Heart left ventricle (tissue), 16 donors: ENCODE measurements around the gene KRTAP4-11. TPM values are rescaled to one million over a fixed set of nuclear protein-coding genes. Genes with fewer than 3 reads are reported as not detected.
"Not testable (repeated sequence)": the region's sequence is repeated elsewhere in the genome, so short reads cannot be mapped to it uniquely, and the experiment has no call there.

Source experiments
- ATAC-seq, 4 donors: fragments of 200-7000 bp; cut with Tn5 transposase; one replicate each; pipeline ENCODE4 v1.9.1; 2020 to 2022; ENCODE audit warnings: moderate library complexity in 4 of 4, mild to moderate bottlenecking in 3 of 4, moderate number of reproducible peaks in 1 of 4
- DNase-seq, 5 donors: peaks; one replicate each; pipeline ENCODE4 v3.0.0-alpha.2; 2020
- H3K27ac ChIP-seq, 12 donors: fragments of 200-600 bp; sonication (generic) in 4 of 12; one replicate each; pipeline versions ENCODE4 v1.5.0 to v1.8.0; 2016 to 2022; ENCODE audit warnings: mild to moderate bottlenecking in 2 of 12
- H3K27me3 ChIP-seq, 9 donors: fragments of 200-600 bp; sonication (generic) in 2 of 9; one replicate each; pipeline versions ENCODE4 v1.5.1 to v1.8.0; 2016 to 2022; ENCODE audit warnings: mild to moderate bottlenecking in 3 of 9
- H3K36me3 ChIP-seq, 9 donors: fragments of 200-600 bp; sonication (generic) in 2 of 9; one replicate each; pipeline versions ENCODE4 v1.5.0 to v1.8.0; 2018 to 2022; ENCODE audit warnings: mild to moderate bottlenecking in 2 of 9
- H3K4me1 ChIP-seq, 12 donors: fragments of 200-600 bp; sonication (generic) in 4 of 12; one replicate each; pipeline versions ENCODE4 v1.5.0 to v1.8.0; 2016 to 2022; ENCODE audit warnings: mild to moderate bottlenecking in 3 of 12
- H3K4me3 ChIP-seq, 12 donors: fragments of 200-600 bp; sonication (generic) in 4 of 12; one replicate each; pipeline versions ENCODE4 v1.5.0 to v1.8.0; 2017 to 2022; ENCODE audit warnings: mild to moderate bottlenecking in 9 of 12, moderate library complexity in 4 of 12
- H3K9me3 ChIP-seq, 12 donors: fragments of 200-600 bp; sonication (generic) in 4 of 12; one replicate each; pipeline versions ENCODE4 v1.5.0 to v1.8.0; 2016 to 2022; ENCODE audit warnings: mild to moderate bottlenecking in 1 of 12
- POLR2A ChIP-seq, 2 donors: fragments of 450-650 bp; IDR thresholded peaks; one replicate each; pipeline ENCODE4 v1.6.1; 2017; ENCODE audit warnings: antibody characterized with exemption in 2 of 2, mild to moderate bottlenecking in 2 of 2, moderate library complexity in 2 of 2
- whole genome bisulfite sequencing, 4 donors: extraction: QIAGEN DNeasy Blood & Tissue Kit in 2 of 4; methylation state at CpG; one replicate each; pipeline versions ENCODE4 v1.1.5 to v1.1.7; 2013 to 2018; 5-methylcytosine and 5-hydroxymethylcytosine counted together
- intact Hi-C, 10 donors: fragments of 100-400 bp; cut with DNase I; formaldehyde crosslinking; loops; one replicate each; pipeline versions ENCODE4 v1.11.1 to v1.14.2; 2022
- polyA plus RNA-seq, 2 donors: library from polyadenylated mRNA; stranded (reverse); fragments of 200-250 nt; gene quantifications; one replicate each; pipeline ENCODE4 v1.2.3, GENCODE V29; 2013
- total RNA-seq, 9 donors: library from RNA; depleted of rRNA in 2 of 9; stranded (reverse); fragments of >200 nt in 2 of 9; fragmentation: NEBNext Ultra II Directional in 3 of 9; extraction: Animal tissue kit (Norgen Biotek cat#: 25700) in 3 of 9; gene quantifications; one replicate each; pipeline versions ENCODE4 v1.1.0 to v1.2.4, GENCODE V29; 2016 to 2023
- TF ChIP-seq, protein P1 (sequence below), 12 donors: fragments of 200-600 bp; sonication (generic) in 4 of 12; IDR thresholded peaks; one replicate each; pipeline versions ENCODE4 v1.5.0 to v1.8.0; 2018 to 2022; ENCODE audit warnings: antibody characterized with exemption in 12 of 12, mild to moderate bottlenecking in 5 of 12
- donor health status: ischemic (EF 13 %, LVEDD 7.1; RV severe dilation, severe dysfunction).
- donor health status: healthy with polysubstance abuse.
- donor health status: DM: no; HTN: yes; CAD: no.
- donor health status: DM: no; HTN: no; CAD: no.
- donor health status: ischemic (EF 25% LVEDD 6.9; RV normal size, moderate dysfunction).
- donor health status: ischemic (EF 25% LVEDD 5.7; RV mildly dilated, moderate dysfunction).
- donor health status: healthy.
- donor health status: DM: yes; HTN: yes; CAD: no.
- donor health status: ischemic (EF 35%, LVEDD 5.7; RV mildly dilated, moderate dysfunction).
- donor health status: nonischemic (EF 11% LVEDD 7.7; RV severe dilation, severe dysfunction).
- donor health status: DM: yes; HTN: yes; CAD: no.
- donor health status: PGD.
- donor health status: ischemic (EF 29% LVEDD 5.4; RV normal size, mild dysfunction).
- donor health status: nonischemic (EF 23%, LVEDD 6.1; RV moderate dilation, normal function).

KRTAP4-11 gene
- total and polyA plus RNA-seq, 11 donors = not detected

DNA sequence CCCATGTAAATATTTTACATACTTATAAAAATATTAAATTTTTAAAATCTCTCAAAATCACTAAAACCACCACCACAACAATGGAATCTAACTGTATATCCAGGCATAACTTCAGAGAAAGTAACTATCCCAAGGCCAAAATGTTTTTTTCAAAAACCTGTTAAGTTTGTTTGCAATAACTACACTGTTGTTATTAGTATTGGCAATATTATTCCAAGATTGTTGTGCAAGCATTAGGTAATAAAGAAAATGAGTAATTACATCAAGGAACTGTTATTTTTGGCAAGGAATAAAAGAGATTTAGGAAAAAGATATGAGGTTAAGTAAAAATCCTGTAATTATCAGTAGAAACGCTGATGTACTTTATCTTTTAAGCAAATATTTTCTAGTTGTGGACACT is 9.2 kb upstream of the KRTAP4-11 start:
- no peak for ATAC-seq
- no peak for DNase-seq
- intact Hi-C loops = no loop called here
- Histone ChIP-seq H3K36me3 (no peaks in the 10 kb centered on the region), H3K27ac (no peak overlapping the region), H3K4me1 (no peaks in the 10 kb centered on the region), H3K9me3 (peaks cover 0 to 7% (median 0%) of the 10 kb centered on the region in 12 donors), H3K27me3 (peaks cover 0 to 5% (median 0%) of the 10 kb centered on the region in 9 donors), H3K4me3 (no peak overlapping the region)
- WGBS, 4 donors = 56 to 67% (median 64%) methylated on average over 1 of the region's 1 CpG
- TF ChIP-seq, protein P1, sequence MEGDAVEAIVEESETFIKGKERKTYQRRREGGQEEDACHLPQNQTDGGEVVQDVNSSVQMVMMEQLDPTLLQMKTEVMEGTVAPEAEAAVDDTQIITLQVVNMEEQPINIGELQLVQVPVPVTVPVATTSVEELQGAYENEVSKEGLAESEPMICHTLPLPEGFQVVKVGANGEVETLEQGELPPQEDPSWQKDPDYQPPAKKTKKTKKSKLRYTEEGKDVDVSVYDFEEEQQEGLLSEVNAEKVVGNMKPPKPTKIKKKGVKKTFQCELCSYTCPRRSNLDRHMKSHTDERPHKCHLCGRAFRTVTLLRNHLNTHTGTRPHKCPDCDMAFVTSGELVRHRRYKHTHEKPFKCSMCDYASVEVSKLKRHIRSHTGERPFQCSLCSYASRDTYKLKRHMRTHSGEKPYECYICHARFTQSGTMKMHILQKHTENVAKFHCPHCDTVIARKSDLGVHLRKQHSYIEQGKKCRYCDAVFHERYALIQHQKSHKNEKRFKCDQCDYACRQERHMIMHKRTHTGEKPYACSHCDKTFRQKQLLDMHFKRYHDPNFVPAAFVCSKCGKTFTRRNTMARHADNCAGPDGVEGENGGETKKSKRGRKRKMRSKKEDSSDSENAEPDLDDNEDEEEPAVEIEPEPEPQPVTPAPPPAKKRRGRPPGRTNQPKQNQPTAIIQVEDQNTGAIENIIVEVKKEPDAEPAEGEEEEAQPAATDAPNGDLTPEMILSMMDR (IDR thresholded peaks at IDR 0.05) = no peak
- TF ChIP-seq POLR2A (IDR thresholded peaks at IDR 0.05) = no peak

DNA sequence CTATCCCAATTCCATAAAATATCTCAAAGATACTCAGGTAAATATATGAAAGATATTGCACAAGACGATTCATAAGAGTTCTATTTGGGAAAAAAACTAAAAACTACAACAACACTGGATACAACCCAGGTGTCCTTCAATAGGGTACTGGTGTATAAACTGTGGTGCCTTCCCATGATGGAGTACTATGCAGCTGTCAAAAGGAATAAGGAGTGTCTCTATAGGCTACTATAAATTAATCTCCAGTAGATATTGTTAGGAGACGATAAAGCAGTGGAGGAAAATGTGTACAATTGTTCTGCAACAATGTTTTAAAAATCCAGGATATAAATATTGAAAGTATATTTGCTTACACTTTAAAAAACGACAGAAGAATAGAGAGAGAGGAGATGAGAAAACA is 8.2 kb upstream of the KRTAP4-11 start:
- H3K27me3 ChIP-seq = peaks cover 0 to 5% (median 0%) of the 10 kb centered on the region in 9 donors
- no peak overlapping the region for H3K27ac ChIP-seq
- no peaks in the 10 kb centered on the region for H3K4me1 ChIP-seq
- intact Hi-C loops = no loop called here
- H3K9me3 ChIP-seq = peaks cover 0 to 7% (median 0%) of the 10 kb centered on the region in 12 donors
- no peak for TF ChIP-seq POLR2A (IDR thresholded peaks at IDR 0.05)
- TF ChIP-seq, protein P1 (IDR thresholded peaks at IDR 0.05) = no peak
- no peaks in the 10 kb centered on the region for H3K36me3 ChIP-seq
- ATAC-seq = no peak
- DNase-seq = no peak
- no peak overlapping the region for H3K4me3 ChIP-seq
- 83 to 88% (median 85%) methylated on average over 3 of the region's 3 CpGs for WGBS, 4 donors

DNA sequence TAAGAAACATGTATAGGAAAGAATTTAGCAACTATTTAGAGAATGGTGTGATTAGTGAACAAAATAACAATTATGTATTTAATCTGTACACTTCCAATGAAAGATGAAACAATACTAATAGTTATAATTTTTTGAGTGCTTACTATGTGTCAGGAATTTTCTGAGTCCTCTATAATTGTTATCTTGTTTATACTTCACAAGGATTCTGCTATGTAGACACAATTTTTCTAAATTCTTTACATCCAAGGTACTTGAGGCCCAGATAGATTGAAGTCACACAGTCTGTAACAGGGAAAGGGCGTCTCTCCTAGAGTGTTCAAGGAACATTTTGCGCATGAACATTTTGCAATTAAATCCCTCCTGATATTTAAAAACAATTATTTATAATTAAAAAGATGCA is 6.9 kb upstream of the KRTAP4-11 start:
- Histone ChIP-seq H3K4me1 (no peaks in the 10 kb centered on the region), H3K27ac (no peak overlapping the region), H3K9me3 (peaks cover 0 to 7% (median 0%) of the 10 kb centered on the region in 12 donors), H3K27me3 (peaks cover 0 to 5% (median 0%) of the 10 kb centered on the region in 9 donors), H3K4me3 (no peak overlapping the region), H3K36me3 (no peaks in the 10 kb centered on the region)
- ATAC-seq = no peak
- TF ChIP-seq, protein P1 (IDR thresholded peaks at IDR 0.05) = no peak
- no peak for TF ChIP-seq POLR2A (IDR thresholded peaks at IDR 0.05)
- WGBS, 4 donors = 92 to 97% (median 93%) methylated on average over 2 of the region's 2 CpGs
- intact Hi-C loops = no loop called here
- no peak for DNase-seq

DNA sequence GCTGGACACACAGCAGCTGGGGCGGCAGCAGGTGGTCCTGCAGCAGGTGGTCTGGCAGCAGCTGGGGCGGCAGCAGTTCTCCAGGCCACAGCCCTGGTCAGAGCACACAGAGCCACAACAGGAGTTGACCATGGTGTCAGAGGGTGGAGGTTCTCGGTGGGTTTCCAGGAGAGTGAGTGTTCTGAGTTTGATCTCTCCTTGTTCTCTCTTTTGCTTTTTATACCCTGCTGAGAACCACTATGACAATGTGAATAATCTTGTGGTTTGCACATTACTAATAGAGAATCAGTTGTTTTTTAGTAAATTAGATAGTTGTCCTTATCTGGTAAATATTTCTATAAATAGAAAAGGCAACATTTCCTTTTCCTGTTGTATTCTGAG is 5.8 kb upstream of the KRTAP4-11 start, which contains the start of gene KRTAP4-12:
Gene KRTAP4-12 (minus strand): TSS at position 192 of the 381 bp plus-strand sequence. CDS start 60 bp downstream, at position 132.
- WGBS, 4 donors = 28 to 72% (median 59%) methylated on average over 3 of the region's 3 CpGs
- H3K9me3 ChIP-seq, H3K4me1 ChIP-seq, intact Hi-C loops, H3K36me3 ChIP-seq, H3K27ac ChIP-seq, ATAC-seq, DNase-seq, H3K4me3 ChIP-seq, H3K27me3 ChIP-seq: not testable (repeated sequence)

DNA sequence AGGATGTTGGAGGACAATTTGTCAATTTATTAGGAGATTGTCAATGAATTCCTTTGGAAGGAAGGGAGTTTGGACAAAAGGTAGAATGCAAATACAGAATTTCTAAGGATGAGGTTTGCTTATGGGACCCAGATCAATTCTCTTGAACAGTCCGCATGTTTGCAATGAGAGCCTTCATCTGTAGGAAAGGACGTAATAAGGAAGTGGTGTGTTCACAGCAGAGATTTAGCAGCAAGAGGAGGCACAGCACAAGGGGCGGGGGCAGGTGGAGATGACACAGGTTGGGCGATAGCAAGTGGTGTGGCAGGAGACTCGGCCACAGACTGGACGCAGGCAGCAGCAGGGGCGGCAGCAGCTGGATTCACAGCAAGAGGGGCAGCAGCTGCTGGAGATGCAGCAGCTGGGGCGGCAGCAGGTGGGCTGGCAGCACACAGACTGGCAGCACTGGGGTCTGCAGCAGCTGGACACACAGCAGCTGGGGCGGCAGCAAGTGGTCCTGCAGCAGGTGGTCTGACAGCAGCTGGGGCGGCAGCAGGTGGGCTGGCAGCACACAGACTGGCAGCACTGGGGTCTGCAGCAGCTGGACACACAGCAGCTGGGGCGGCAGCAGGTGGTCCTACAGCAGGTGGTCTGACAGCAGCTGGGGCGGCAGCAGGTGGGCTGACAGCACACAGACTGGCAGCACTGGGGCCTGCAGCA is 5.3 kb upstream of the KRTAP4-11 start:
- H3K27ac ChIP-seq, H3K9me3 ChIP-seq, H3K4me1 ChIP-seq, H3K36me3 ChIP-seq, H3K4me3 ChIP-seq, DNase-seq, ATAC-seq, intact Hi-C loops: not testable (repeated sequence)
- peaks cover 0 to 13% (median 0%) of the 10 kb centered on the region in 9 donors for H3K27me3 ChIP-seq
- 75 to 80% (median 75%) methylated on average over 9 to 12 of the region's 12 CpGs for whole genome bisulfite sequencing, 4 donors
